ENCODE measurements around the gene WASL.
"Not testable (repeated sequence)": the region's sequence is repeated elsewhere in the genome, so short reads cannot be mapped to it uniquely, and the experiment has no call there.

WASL gene

DNA sequence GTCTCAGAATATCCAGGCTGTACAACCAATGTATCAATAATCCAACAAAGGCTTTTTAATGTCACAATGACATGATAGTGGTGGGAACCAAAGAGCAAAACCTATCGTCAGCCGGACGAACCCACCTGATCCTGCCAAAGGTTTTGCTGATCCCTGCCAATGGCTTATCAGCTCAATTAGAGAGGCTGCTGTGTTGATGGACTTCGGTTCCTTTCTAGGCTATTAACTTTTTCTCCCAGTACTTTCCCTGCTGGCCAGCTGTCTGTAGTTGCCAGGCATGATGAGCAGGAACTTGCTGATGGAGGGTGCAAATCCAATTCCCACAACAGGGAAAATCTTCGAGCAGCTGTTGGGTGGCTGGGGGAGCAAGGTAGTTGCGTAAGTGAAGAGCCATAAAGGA, 90.8 kb downstream of the WASL start:
- DNase-seq (ENCODE audit: low read depth in 2 of 2), result no peak

DNA sequence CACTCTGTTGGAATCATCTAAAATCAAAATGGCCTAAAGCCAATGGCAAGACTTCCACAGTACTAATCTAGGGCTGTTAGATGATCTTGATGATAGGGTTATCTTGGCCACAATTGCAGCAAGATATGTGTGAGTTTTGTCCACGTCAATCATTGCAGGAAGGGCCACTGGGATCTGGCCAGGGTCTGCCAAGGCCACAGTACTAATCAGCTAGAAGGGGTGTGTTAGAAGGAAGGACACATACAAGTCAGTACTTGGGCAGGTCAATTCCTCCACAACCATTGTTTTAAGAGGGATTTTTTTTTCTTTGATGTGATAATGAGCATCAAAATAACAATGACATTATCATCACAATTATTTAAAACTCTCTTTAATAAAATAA, 91.5 kb downstream of the WASL start:
- DNase-seq (ENCODE audit: low read depth in 2 of 2), result no peak

DNA sequence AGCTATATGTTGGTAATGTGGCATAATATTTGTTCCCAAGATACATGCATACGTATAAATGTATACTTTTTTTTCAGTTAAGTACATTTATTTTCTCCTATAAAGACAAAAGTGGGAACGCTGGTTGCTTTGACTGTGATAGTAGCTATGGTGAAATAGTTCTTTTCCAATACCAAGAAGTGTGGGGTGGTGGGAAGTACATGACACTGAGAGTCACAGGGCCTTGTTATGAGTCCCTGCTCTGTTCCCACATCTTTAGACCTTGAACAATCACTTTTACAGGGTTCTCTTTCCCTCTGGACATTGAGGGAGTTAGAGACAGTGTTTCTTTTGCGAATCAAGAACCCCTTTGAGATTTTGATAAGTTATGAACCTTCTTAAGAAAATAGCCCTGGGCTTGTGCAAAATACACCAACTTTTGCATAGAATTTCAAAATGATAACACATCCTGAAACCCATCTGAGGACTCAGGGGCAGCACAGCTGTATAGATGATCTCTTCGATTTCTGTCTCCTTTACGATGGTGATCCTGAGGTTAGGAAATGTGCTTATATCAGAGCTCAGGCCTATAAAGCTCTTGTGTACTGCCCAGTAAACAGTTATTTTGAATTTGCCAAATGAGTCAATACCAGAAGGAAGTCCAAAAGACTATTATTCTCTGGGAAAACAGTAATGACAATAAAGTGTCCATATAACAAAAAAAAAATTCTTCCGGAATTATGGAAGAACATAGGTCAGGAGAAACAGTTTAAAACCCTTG, 92.1 kb downstream of the WASL start:
- no peak for DNase-seq (ENCODE audit: low read depth in 2 of 2)

DNA sequence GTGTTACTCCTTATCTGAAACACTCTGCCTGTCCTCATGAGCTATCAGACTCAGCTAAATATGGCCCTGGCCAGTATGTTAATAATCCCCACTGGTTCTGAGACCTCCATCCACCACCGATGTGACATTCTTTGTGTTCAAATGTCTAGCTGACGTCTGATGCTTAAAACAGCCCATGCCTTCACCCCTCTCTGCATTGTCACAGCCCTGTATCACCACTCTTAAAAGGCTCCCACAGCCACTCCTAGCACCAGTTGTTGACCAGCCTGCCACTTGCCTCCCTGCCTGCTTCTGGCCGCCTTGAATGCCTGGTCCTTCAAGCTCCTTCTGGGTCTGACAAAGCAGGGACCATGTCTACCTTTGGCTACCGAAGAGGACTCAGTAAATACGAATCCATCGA, 93.2 kb downstream of the WASL start, which contains the start of gene LMOD2:
Gene LMOD2 (plus strand): TSS at position 253 of the 400 bp plus-strand sequence. CDS start 98 bp downstream, at position 351.
- DNase-seq (ENCODE audit: low read depth in 2 of 2), result no peak

DNA sequence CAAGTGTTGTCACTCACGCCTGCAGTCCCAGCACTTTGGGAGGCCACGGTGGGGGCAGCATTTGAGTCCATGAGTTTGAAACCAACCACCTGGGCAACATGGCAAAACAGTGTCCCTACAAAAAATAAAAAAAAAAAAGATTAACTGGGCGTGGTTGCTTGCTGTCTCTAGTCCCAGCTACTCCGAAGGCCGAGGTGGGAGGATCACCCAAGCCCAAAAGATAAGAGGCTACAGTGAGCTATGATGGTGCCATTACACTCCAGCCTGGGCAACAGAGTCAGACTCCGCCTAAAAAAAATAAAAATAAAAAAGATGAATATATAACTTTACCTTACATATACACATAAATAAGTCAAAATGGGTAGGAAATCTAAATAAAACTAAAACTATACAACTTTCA, 95.6 kb downstream of the WASL start:
- DNase-seq (ENCODE audit: low read depth in 2 of 2), result no peak

DNA sequence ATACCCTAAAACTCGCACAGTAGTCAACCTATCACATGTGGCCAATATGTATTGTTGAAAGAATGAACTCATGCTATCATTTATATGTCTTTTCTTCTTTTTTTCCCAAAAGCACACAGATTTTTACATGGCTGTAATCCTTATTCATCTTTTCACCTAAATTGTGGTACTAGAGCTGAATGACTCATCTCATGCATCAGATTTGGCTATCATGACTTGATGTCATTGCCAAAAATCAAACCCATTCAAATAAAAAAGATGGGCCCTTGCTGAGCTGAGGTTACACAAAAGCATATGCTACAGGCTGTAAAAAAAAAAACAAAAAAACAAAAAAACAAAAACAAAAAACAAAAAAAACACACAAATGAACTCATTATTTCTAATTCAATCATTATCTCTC, 96.4 kb downstream of the WASL start:
- no peak for DNase-seq (ENCODE audit: low read depth in 2 of 2)

DNA sequence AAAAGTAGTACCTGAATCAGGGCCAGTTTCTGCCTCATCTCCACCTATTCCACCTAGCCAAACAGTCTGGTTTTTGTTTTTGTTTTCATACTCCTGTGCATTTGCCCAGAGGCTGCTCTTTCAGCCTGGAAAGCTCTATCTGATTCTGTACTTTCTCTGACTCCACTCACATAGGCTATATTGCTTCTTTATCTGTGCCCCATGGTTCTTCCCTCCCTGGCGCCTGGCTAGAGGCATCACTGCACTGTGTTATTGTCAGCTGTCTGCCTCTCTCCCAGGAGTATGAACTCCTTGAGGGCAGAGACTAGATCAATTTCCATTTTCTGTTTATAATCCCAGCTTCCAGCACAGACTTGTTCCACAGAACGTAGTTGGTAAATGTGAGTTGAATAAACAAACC, 98.2 kb downstream of the WASL start:
- DNase-seq (ENCODE audit: low read depth in 2 of 2), result no peak

DNA sequence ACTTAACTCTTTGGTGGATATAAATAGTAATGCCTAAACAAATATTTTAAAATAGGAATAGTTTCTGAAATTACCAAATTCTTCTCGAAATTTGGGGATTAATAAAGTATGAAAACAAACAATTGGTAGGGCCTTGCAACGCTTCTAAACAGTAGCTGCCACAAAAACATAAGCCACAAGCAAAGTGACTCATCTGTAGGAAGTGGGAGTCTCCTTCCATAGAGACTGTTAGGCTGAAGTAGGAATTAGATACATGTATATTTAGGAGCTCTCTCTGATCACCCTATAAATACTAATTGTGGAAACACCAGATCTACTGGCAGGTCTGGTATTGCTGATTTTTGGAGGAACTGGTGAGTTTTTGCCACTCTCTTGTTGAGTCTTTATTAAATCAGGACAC, 98.8 kb downstream of the WASL start:
- no peak for DNase-seq (ENCODE audit: low read depth in 2 of 2)

DNA sequence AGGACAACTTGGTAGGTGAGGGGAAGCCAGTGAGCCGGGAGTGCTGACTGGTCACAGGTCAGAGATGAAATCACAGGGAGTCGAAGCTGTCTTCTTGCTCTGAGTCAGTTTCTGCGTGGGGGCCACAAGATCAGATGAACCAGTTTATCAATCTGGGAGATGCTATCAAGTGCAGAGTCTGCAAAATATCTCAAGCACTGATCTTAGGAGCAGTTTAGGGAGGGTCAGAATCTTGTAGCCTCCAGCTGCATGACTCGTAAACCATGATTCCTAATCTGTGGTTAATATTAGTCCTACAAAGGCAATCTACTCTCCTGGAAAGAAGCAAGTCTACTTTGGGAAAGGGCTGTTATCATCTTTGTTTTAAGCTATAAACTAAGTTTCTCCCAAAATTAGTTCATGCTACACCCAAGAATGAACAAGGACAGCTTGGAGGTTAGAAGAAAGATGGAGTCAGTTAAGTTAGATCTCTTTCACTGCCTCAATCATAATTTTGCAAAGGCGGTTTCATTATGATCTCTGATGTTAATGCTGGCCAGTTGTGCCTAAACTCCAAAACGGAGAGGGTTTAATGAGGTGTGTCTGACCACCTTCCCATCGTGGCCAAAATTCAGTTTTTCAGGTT, 101.6 kb downstream of the WASL start:
- DNase-seq (ENCODE audit: low read depth in 2 of 2), result no peak

DNA sequence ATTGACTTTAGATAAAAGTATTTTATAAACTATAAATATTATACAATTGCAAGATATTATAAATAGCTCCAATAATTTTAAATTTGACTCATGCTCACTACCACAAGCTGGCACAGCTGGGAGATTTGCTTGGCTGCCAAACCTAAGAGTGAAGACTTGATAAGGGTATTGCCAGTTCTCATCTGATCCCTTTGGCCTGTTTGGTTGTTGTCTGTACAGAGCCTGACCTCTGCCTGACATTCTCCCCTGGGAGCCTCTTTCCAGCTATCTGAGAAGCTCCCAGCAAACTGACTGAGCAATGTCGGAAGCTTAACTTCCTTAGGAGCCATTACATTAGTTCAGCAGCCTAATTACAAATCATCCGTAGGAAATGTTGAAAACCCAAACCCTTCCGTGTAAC, 103.3 kb downstream of the WASL start:
- no peak for DNase-seq (ENCODE audit: low read depth in 2 of 2)

DNA sequence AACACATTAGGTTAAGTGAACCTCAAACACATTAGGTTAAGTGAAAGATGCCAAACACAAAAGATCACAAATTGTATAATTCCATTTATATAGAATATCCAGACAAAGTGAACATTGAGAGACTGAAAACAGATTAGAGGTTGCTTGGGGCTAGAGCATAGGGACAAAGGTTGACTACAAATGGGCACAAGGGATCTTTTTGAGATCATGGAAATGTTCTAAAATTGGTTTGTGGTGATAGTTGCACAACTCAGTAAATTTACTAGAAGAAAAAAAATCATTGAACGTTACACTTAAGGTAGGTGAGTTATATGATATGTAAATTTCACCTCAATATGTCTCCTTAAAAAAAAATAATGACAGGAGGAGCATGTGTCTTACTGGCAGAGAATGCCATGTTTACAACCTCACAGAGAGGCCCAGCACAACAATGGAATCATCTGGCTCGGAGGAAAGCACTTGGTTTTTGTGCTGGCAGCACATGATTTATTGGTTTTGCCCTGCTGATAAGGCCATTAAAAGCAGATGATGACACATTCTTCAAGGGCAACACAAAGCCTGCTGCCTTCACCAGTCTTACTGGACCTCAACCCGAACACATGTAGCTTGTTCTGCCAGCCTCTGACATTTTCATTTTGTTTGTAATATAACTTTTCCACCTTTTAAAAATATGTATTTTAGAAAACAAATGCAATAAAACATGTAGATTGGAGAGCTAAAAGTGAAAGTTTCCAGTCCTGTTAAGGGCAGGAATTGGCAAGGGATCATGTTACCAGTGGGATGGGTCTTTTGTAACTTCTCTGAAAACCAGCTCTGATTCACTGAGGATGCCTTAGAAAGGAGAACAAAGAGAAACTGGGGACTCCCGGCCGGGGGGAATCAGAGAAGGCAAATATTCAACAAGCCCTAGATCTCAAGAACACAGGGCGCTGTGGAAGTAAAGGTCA, 105.0 kb downstream of the WASL start:
- DNase-seq (ENCODE audit: low read depth in 2 of 2), result no peak

DNA sequence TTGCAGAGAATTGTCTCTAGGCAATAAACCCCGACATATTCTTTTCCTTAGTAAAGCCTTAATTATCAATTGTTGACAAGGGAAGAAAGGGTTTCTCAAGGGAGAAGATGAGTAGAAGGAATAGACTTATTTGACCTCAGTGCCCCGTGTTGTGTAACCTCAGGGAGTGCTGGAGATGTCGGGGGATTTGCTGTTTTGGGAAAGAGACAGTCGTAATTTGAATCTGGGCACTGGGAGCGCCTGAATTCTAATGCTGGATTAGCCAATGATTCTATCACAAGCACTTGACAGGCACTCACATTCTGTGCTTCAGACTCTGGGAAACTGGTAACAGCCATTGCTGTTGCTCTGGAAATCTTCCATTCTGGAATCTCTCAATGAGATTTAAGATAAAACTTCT, 106.9 kb downstream of the WASL start:
- DNase-seq (ENCODE audit: low read depth in 2 of 2), result no peak

DNA sequence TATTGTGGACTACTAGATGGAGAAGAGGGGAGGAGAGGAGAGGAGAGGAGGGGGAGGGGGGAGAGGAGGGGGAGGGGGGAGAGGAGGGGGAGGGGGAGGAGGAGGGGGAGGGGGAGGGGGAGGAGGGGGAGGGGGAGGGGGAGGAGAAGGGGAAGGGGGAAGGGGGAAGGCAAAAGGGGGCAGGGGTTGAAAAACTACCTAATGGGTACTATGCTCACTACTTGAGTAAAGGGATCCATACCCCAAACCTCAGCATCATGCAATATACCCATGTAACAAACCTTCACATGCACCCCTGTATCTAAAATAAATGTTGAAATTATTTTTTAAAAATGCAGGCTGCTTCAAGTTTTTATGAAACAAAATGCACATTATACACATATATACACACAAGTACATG, 108.2 kb downstream of the WASL start:
- no peak for DNase-seq (ENCODE audit: low read depth in 2 of 2)

DNA sequence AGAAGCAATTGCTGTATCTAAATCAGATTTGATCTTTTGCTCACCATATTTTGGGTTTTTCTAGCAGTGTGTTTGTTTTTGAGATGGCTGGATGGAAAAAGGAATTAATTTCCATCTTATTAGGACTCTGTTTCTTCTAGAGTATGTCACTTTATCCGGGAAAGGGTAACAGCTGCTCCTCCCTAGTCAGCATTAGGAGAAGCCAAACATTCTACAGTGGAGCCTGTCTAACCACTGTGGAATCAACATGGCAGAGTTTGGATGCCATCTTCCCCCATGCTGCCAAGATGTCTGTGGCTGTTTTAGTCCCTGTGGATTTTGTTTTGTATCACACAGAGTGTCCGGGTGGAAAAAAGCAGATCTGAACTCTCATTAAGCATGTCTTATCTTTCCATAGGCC, 109.2 kb downstream of the WASL start:
- DNase-seq (ENCODE audit: low read depth in 2 of 2), result no peak

DNA sequence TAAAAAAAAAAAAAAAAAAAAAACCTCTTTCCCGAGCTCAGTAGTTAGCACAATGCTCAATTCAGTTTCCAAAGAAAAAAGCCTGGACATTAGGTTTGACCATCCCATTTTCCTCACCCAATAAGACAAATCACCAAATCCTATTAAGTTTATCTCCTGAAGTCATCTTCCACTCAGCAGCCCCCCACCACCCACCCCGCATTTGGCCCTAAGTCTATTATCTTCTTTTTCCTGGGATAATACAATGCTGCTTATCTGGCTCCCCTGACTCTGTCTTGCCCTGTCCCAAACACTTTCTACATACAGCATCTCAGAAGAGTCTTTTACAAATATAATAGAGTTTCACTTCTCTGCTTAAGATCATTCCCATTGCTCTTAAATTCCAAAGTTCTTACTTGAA, 110.9 kb downstream of the WASL start:
- DNase-seq (ENCODE audit: low read depth in 2 of 2), result no peak

DNA sequence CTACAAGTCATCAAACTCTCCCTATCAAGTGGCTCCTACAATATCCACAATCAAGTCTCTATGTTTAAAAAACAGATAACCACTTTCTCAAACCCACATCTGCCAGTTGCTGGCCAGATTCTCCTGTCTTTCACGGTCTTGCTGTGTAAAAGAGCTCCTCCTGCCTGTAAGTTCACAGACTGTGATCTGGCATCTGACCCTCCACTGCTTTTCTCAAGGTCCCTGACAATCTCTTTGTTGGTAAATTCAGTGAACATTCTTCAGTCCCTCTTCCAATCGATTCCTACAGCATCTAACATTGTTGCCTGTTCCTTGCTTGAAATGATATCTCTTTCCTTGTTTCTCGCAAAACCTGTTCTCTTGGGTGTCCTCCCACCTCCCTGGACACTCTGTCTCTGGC, 111.6 kb downstream of the WASL start:
- no peak for DNase-seq (ENCODE audit: low read depth in 2 of 2)

DNA sequence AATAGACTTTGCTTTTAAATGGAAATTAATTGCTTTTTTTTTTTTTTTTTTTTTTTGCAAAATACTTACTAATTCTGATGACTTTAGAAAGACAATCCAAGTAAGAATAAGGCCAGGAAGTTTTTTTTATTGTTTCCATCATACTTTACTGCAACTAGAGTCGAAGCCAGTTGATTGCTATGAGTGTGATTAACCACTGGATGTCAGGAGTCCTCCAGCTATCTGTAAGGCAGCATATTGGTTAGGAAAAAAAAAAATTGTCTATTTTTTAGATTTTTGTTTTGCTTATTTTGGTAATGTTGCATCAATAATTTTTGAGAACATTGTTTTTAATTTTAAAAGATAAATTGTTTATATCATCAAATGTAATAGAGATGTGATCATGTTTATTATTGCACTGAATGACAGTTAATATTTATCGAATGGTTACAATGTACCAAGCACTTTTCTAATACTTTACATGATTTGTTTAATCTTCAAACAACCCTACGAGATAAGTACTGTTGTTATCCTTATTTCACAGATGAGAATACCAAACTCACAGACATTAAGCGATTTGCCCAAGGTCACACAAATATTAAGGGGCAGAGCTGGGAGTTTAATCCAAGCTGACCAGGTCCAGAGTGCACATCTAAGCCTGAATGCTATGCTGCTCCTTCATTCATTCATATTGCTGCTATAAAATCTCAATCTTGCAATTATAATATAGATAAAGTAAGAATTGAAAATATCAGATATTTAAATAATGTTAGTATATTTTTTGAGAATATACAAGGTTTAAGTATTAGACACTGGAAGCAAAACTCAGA, 113.0 kb downstream of the WASL start:
- no peak for DNase-seq (ENCODE audit: low read depth in 2 of 2)

DNA sequence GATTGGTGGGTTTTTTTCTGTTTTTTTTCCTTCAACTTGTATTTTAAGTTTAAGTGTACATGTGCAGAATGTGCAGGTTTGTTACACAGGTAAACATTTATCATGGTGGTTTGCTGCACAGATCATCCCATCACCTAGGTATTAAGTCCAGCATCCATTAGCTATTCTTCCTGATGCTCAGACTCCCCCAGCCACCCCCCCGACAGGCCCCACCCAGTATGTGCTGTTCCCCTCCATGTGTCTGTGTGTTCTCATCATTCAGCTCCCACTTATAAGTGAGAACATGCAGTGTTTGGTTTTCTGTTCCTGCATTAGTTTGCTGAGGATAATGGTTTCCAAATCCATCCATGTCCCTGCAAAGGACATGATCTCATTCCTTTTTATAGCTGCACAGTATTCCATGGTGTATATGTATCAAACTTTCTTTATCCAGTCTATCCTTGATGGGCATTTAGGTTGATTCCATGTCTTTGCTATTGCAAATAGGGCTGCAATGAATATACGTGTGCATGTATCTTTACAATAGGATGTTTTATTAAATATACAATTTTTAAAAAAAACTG, 114.7 kb downstream of the WASL start:
- DNase-seq (ENCODE audit: low read depth in 2 of 2), result not testable (repeated sequence)

DNA sequence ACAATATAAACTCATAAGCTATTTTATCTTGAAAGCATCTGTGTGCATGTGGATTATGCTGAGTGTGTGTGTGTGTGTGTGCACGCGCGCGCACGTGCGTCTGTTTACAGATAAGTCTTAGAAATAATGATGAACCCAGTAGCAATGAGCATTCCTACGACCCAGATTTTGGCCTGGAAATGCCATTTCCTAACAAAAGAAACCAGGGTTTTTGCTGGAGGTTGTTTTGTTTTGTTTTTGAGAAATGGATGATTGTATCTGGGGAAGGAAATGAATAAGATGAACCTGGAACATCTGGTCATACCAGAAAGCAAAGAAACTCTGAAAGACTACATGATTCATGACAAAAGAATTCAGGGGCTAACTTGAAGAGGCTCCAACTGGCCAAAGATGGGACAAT, 115.2 kb downstream of the WASL start:
- no peak for DNase-seq (ENCODE audit: low read depth in 2 of 2)

DNA sequence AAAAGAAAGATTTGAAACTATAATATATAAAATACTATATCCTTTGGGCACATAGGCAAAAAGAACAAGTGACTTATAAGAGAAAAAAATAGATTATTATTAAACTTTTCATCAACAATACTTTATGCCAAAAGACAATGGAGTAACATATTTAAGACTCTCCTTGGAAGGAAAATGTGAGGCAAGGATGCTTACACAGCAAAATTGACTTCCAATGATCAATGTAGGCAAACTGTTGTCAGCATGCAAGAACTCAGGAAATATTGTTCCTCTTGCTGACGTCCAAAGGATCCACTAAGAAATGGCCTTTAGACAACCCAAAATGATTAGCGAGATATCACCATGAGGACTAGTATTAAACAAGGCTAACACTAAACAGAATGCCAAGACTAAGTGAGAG, 116.0 kb downstream of the WASL start:
- DNase-seq (ENCODE audit: low read depth in 2 of 2), result no peak

All from stimulated activated CD8-positive, alpha-beta memory T cell treated with anti-CD3 and anti-CD28 coated beads, Interleukin-2, amount 100 ng/mL, for 48 hours (primary cell).